ENCODE data around the gene MAPKAPK2.

GRCh38 chr1:206768472-206769303 lies 84.0 kb downstream of the MAPKAPK2 start:
- TF ChIP-seq USF2 (IDR thresholded peaks at IDR 0.05; ENCODE audit: low read depth, low read length) (no peak), USF2 (CRISPR knock-in tag; IDR thresholded peaks at IDR 0.05; ENCODE audit: borderline replicate concordance) (no peak), TCF7L2 (IDR thresholded peaks at IDR 0.05; ENCODE audit: low read depth, low read length) (no peak), ZHX1 (CRISPR knock-in tag; IDR thresholded peaks at IDR 0.05; ENCODE audit: low read depth) (no peak), HMGXB4 (CRISPR knock-in tag; IDR thresholded peaks at IDR 0.05; ENCODE audit: borderline replicate concordance in 1 of 2, low read depth in 1 of 2) (no peak), PLSCR1 (CRISPR knock-in tag; IDR thresholded peaks at IDR 0.05; ENCODE audit: borderline replicate concordance) (no peak)
